GM12878 (cell line): ENCODE measurements around the gene MANF. TPM values are rescaled to one million over a fixed set of nuclear protein-coding genes. Genes with fewer than 3 reads are reported as not detected.
A peak's percentile ranks its signal among the peaks of the same experiment; 100 is the strongest.

Experiments
- CHD1 ChIP-seq: IDR thresholded peaks from 2 replicates; pipeline ENCODE4 v1.6.1; 2012; ENCODE audit warnings: low read depth, low read length, improper control_type of control experiment
- CUX1 ChIP-seq: IDR thresholded peaks from 2 replicates; pipeline ENCODE4 v1.6.1; 2012; ENCODE audit warnings: improper control_type of control experiment, low read depth, low read length; ENCODE audit not compliant: insufficient replicate concordance
- DPF2 ChIP-seq: fragments of 450-650 bp; IDR thresholded peaks from 2 replicates; pipeline ENCODE4 v1.6.1; 2017; ENCODE audit warnings: mild to moderate bottlenecking
- EED ChIP-seq: sonication (generic); IDR thresholded peaks from 2 replicates; pipeline ENCODE4 v1.6.1; 2016; ENCODE audit warnings: antibody characterized with exemption, low read depth
- HDAC2 ChIP-seq: fragments of 200-600 bp; sonication (generic); IDR thresholded peaks from 2 replicates; pipeline ENCODE4 v1.6.1; 2017
- MLLT1 ChIP-seq: fragments of 450-650 bp; IDR thresholded peaks from 2 replicates; pipeline ENCODE4 v1.6.1; 2016; ENCODE audit warnings: mild to moderate bottlenecking
- NFXL1 ChIP-seq: fragments of 450-650 bp; IDR thresholded peaks from 2 replicates; pipeline ENCODE4 v1.6.1; 2017; ENCODE audit warnings: antibody characterized with exemption, mild to moderate bottlenecking, borderline replicate concordance
- NFYA ChIP-seq: IDR thresholded peaks from 2 replicates; pipeline ENCODE4 v1.6.1; 2011; ENCODE audit warnings: low read depth, mild to moderate bottlenecking, low read length, improper control_type of control experiment, borderline replicate concordance
- NFYB ChIP-seq: IDR thresholded peaks from 2 replicates; pipeline ENCODE4 v1.6.1; 2011; ENCODE audit warnings: low read depth, mild to moderate bottlenecking, low read length, improper control_type of control experiment, moderate library complexity; ENCODE audit not compliant: insufficient read depth
- NR2C2 ChIP-seq: IDR thresholded peaks from 2 replicates; pipeline ENCODE4 v1.6.1; 2011; ENCODE audit warnings: borderline replicate concordance, low read depth; ENCODE audit not compliant: control insufficient read depth, insufficient read length
- NRF1 ChIP-seq: conservative IDR thresholded peaks from 2 replicates; pipeline ENCODE4 v1.6.1; 2011; ENCODE audit warnings: mild to moderate bottlenecking, low read depth, low read length, improper control_type of control experiment
- PAX8 ChIP-seq: fragments of 450-650 bp; IDR thresholded peaks from 2 replicates; pipeline ENCODE4 v1.6.1; 2017; ENCODE audit warnings: mild to moderate bottlenecking, moderate library complexity
- PML ChIP-seq: IDR thresholded peaks from 2 replicates; pipeline ENCODE4 v1.6.1; 2012; ENCODE audit warnings: low read length, inconsistent platforms
- RAD51 ChIP-seq: fragments of 450-650 bp; IDR thresholded peaks from 2 replicates; pipeline ENCODE4 v1.6.1; 2016; ENCODE audit warnings: moderate library complexity, mild to moderate bottlenecking, inconsistent platforms
- SPI1 ChIP-seq: IDR thresholded peaks from 2 replicates; pipeline ENCODE4 v1.6.1; 2011; ENCODE audit warnings: low read depth, mild to moderate bottlenecking, low read length, moderate library complexity, borderline replicate concordance; ENCODE audit not compliant: insufficient read depth
- SREBF1 ChIP-seq: IDR thresholded peaks from 2 replicates; pipeline ENCODE4 v1.6.1; 2012; ENCODE audit warnings: mild to moderate bottlenecking, low read length
- ZNF687 ChIP-seq: fragments of 450-650 bp; IDR thresholded peaks from 2 replicates; pipeline ENCODE4 v1.6.1; 2017; ENCODE audit warnings: mild to moderate bottlenecking, moderate library complexity
- polyA plus RNA-seq, 11 experiments: library from polyadenylated mRNA; depleted of rRNA in 4 of 11; unstranded in 6 of 11; stranded (reverse) in 5 of 11; fragments of >200 nt; fragmentation: Nextera tagmentation in 4 of 11; fragmentation: Illumina TruSeq in 1 of 11; extraction: Ambion mirVana in 4 of 11; extraction: Trizol in 1 of 11; gene quantifications; 1 replicate in 1 of 11; 2 replicates in 10 of 11; pipeline versions ENCODE4 v1.2.1 to v1.2.3, GENCODE V29; 2011 to 2016; ENCODE audit warnings: inconsistent platforms in 2 of 11, missing spikeins in 2 of 11, low read depth in 1 of 11
- total RNA-seq, 4 experiments: library from RNA; depleted of rRNA in 3 of 4; stranded (reverse); fragments of >200 nt in 3 of 4; fragmentation: Illumina TruSeq in 1 of 4; extraction: Trizol in 1 of 4; gene quantifications; 2 replicates each; pipeline versions ENCODE4 v1.2.1 to v1.2.3, GENCODE V29; 2013 to 2021

Gene MANF
- total and polyA plus RNA-seq, 10 of the 15 experiments (the other 5 are each of a cell fraction or from before 2014, with no cell fraction given) = 22.0 to 120 (median 82.9) TPM

GRCh38 chr3:51391075-51391565, 6.0 kb downstream of the MANF start, which contains the start of gene RBM15B (continued):
- TF ChIP-seq ZNF687 (peak; percentile 61; the same call in 1 of the 2 replicates), CUX1 (no peak), PML (no peak), RAD51 (peak; percentile 82), SREBF1 (0 out of 2 replicates have a peak, but pooled peaks have one; percentile 30), EED (no peak), DPF2 (peak; percentile 74; the same call in 1 of the 2 replicates), HDAC2 (no peak), NFYB (no peak), MLLT1 (no peak), NR2C2 (no peak), PAX8 (no peak), CHD1 (no peak), NFYA (no peak), NFXL1 (no peak), NRF1 (no peak), SPI1 (no peak)
